GM19238 (cell line): Measurements from ENCODE around the gene CD109.
"Not testable (repeated sequence)": the region's sequence is repeated elsewhere in the genome, so short reads cannot be mapped to it uniquely, and the experiment has no call there.

ENCODE experiments used
- DNase-seq: peaks from one replicate; pipeline ENCODE4 v3.0.0; 2011; ENCODE audit warnings: low spot score; ENCODE audit not compliant: insufficient read length

Gene CD109

GRCh38 chr6:73683574-73683973 lies 12.4 kb upstream of the CD109 start:
- not testable (repeated sequence) for DNase-seq

GRCh38 chr6:73688351-73688750 lies 7.7 kb upstream of the CD109 start:
- no peak for DNase-seq

GRCh38 chr6:73690056-73690455 lies 5.9 kb upstream of the CD109 start:
- no peak for DNase-seq

- no peak for DNase-seq
These were observed 4.5 kb upstream of the CD109 start for GRCh38 chr6:73691512-73691911.

GRCh38 chr6:73694711-73695411 lies 1.1 kb upstream of the CD109 start:
- DNase-seq = no peak

GRCh38 chr6:73696966-73697655 lies 1.1 kb downstream of the CD109 start:
- no peak for DNase-seq

GRCh38 chr6:73699676-73700459 lies 3.9 kb downstream of the CD109 start:
- DNase-seq = no peak

GRCh38 chr6:73702444-73702843 lies 6.4 kb downstream of the CD109 start:
- no peak for DNase-seq

- DNase-seq = no peak
These were observed 7.5 kb downstream of the CD109 start for GRCh38 chr6:73703466-73703865.

GRCh38 chr6:73704260-73704659 lies 8.3 kb downstream of the CD109 start:
- no peak for DNase-seq

- DNase-seq = no peak
These were observed 8.8 kb downstream of the CD109 start for GRCh38 chr6:73704798-73705197.

- DNase-seq = no peak
These were observed 11.0 kb downstream of the CD109 start for GRCh38 chr6:73706971-73707370.

- DNase-seq = no peak
These were observed 14.5 kb downstream of the CD109 start for GRCh38 chr6:73710470-73710869.

GRCh38 chr6:73710948-73711347 lies 14.9 kb downstream of the CD109 start:
- no peak for DNase-seq

GRCh38 chr6:73712535-73713173 lies 16.7 kb downstream of the CD109 start:
- DNase-seq = no peak

- no peak for DNase-seq
These were observed 17.6 kb downstream of the CD109 start for GRCh38 chr6:73713426-73714147.

- DNase-seq = not testable (repeated sequence)
These were observed 19.1 kb downstream of the CD109 start for GRCh38 chr6:73715111-73715508.

GRCh38 chr6:73719046-73719445 lies 23.0 kb downstream of the CD109 start:
- no peak for DNase-seq

- DNase-seq = no peak
These were observed 26.5 kb downstream of the CD109 start for GRCh38 chr6:73722318-73723060.

GRCh38 chr6:73723480-73723879 lies 27.5 kb downstream of the CD109 start:
- not testable (repeated sequence) for DNase-seq
